SH-SY5Y (cell line): ENCODE measurements around the gene STK32C.

Experiments used
- GATA2 ChIP-seq: IDR thresholded peaks from 2 replicates; pipeline ENCODE4 v1.6.1; 2011; ENCODE audit warnings: mild to moderate bottlenecking, low read depth, low read length
- GATA3 ChIP-seq: IDR thresholded peaks from 2 replicates; pipeline ENCODE4 v1.6.1; 2011; ENCODE audit warnings: low read depth, mild to moderate bottlenecking, low read length, moderate library complexity

DNA sequence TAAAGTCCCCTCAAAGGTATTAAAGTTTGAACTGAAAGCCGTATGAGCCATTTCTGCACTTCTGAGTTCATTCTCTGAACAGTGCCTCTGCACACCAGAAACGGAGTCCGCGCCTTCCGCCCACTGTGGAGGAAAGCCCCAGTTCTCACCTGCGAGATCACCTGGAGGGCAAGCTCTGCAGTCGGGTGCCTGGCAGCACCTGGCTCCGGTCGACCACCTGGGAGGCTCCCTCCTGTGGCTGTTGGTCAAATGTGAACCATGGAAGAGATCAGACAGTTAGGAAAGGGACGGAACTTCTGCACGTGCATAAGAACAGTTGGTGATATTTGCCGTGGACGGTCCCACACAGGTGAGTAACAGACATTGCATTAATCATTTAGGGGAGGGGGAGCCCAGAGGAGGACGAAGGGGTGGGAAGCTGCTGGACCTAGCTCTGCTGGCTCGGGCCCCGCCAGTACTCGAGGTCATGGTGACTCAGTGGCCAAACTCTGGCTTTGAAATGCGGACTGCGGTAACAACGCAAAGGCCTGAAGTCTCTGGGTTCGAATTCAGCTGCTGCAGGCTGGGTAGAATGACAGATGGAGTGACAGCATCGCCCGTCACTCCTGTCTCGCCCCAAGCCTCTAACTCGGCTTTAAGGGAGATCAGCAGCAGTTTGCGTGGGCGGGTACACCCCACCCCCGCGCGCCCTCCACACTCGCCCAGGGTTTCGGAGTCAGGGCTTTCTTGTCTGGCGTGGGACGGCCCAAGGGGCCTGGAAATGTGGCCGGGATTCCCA lies 122.7 kb downstream of the STK32C start:
- TF ChIP-seq GATA3 (no peak), GATA2 (no peak)
